GM12878 (cell line): ENCODE measurements around the gene SYT1. TPM values are rescaled to one million over a fixed set of nuclear protein-coding genes. Genes with fewer than 3 reads are reported as not detected.

Source experiments
- ATAC-seq: fragments of 200-7000 bp; cut with Tn5 transposase; 3 replicates; pipeline ENCODE4 v1.9.1; 2020; ENCODE audit warnings: mild to moderate bottlenecking, moderate library complexity
- BruUV-seq: library from RNA; stranded (reverse); fragments of 400-500 nt; replicated peaks from 2 replicates; lab custom pipeline; 2021; lab: Mats Ljungman, UMichigan
- CTCF ChIA-PET: fragments of 300-600 bp; sonication (Branson Sonifier 250); formaldehyde crosslinking; extraction: SDS; loops from one replicate; lab custom pipeline; 2021; ENCODE audit warnings: inconsistent platforms; lab: Yijun Ruan, JAX
- POLR2A ChIA-PET: fragments of 350-600 bp; formaldehyde crosslinking; extraction: SDS; loops from one replicate; lab custom pipeline; 2021; ENCODE audit warnings: inconsistent platforms; lab: Charles Lee
- RAD21 ChIA-PET: fragments of 300-600 bp; sonication (Branson Sonifier 250); formaldehyde crosslinking; loops from one replicate; lab custom pipeline; 2023; ENCODE audit warnings: antibody characterized with exemption; ENCODE audit not compliant: unreplicated experiment; lab: Charles Lee
- SMC1A ChIA-PET: fragments of 300-600 bp; sonication (Branson Sonifier 250); formaldehyde crosslinking; loops from one replicate; lab custom pipeline; 2023; ENCODE audit not compliant: unreplicated experiment, uncharacterized antibody; lab: Charles Lee
- DNase-seq: peaks from one replicate; pipeline ENCODE4 v3.0.0-alpha.2; 2011; ENCODE audit warnings: low read depth, low spot score
- FAIRE-seq: peaks from 3 replicates; lab custom pipeline; 2011; peaks lifted over from hg19 to GRCh38; lab: Jason Lieb, UNC
- H2AFZ ChIP-seq: 2 replicates; pipeline ENCODE4 v1.6.0; 2011; ENCODE audit warnings: low read depth, low read length, control low read depth; ENCODE audit not compliant: control insufficient read depth
- H3K27ac ChIP-seq: 2 replicates; pipeline ENCODE4 v1.5.1; 2011; ENCODE audit warnings: control low read depth; ENCODE audit not compliant: control insufficient read depth, insufficient read depth
- H3K27me3 ChIP-seq, 2 experiments: replicated peaks in 1 of 2; 2 replicates each; pipeline versions ENCODE4 v1.6.0 to v1.6.1; 2011; ENCODE audit warnings: low read length in 1 of 2; ENCODE audit not compliant: control insufficient read depth in 2 of 2, insufficient read depth in 2 of 2
- H3K36me3 ChIP-seq, 2 experiments: 2 replicates each; pipeline ENCODE4 v1.5.1; 2011; ENCODE audit warnings: low read length in 1 of 2; ENCODE audit not compliant: control insufficient read depth in 2 of 2, insufficient read depth in 2 of 2
- H3K4me1 ChIP-seq: 2 replicates; pipeline ENCODE4 v1.6.1; 2011; ENCODE audit warnings: mild to moderate bottlenecking, low read length, moderate library complexity, mixed read lengths; ENCODE audit not compliant: control insufficient read depth, insufficient read depth
- H3K4me2 ChIP-seq: 2 replicates; pipeline ENCODE4 v1.6.0; 2011; ENCODE audit warnings: control low read depth; ENCODE audit not compliant: control insufficient read depth, insufficient read depth
- H3K4me3 ChIP-seq: fragments of 200-600 bp; sonication (generic); 2 replicates; pipeline ENCODE4 v1.5.1; 2016
- H3K79me2 ChIP-seq: 2 replicates; pipeline ENCODE4 v1.6.0; 2011; ENCODE audit warnings: low read length; ENCODE audit not compliant: control insufficient read depth, insufficient read depth
- H3K9ac ChIP-seq: 2 replicates; pipeline ENCODE4 v1.8.0; 2011; ENCODE audit warnings: low read length, control low read depth, mixed read lengths; ENCODE audit not compliant: control insufficient read depth, insufficient read depth
- H3K9me3 ChIP-seq: replicated peaks from 3 replicates; pipeline ENCODE4 v1.5.1; 2011; ENCODE audit warnings: mild to moderate bottlenecking, low read length; ENCODE audit not compliant: control insufficient read depth, insufficient read depth
- H4K20me1 ChIP-seq: 2 replicates; pipeline ENCODE4 v1.6.0; 2011; ENCODE audit not compliant: control insufficient read depth, insufficient read depth
- BMI1 ChIP-seq: fragments of 450-650 bp; IDR thresholded peaks from 2 replicates; pipeline ENCODE4 v1.6.1; 2016; ENCODE audit warnings: mild to moderate bottlenecking, moderate library complexity, borderline replicate concordance
- CREM ChIP-seq: IDR thresholded peaks from 2 replicates; pipeline ENCODE4 v1.6.1; 2014; ENCODE audit warnings: antibody characterized with exemption, low read depth
- EP300 ChIP-seq, 2 experiments: fragments of 150-350 bp in 1 of 2; IDR thresholded peaks; 2 replicates each; pipeline ENCODE4 v1.6.1; 2011 to 2012; ENCODE audit warnings: low read depth in 2 of 2, low read length in 2 of 2, borderline replicate concordance in 1 of 2, improper control_type of control experiment in 1 of 2, inconsistent platforms in 1 of 2; ENCODE audit not compliant: control insufficient read depth in 1 of 2
- HCFC1 ChIP-seq: fragments of 150-350 bp; IDR thresholded peaks from 2 replicates; pipeline ENCODE4 v1.6.1; 2014; ENCODE audit warnings: low read length
- IRF4 ChIP-seq: IDR thresholded peaks from 2 replicates; pipeline ENCODE4 v1.6.1; 2011; ENCODE audit warnings: low read depth, low read length
- KDM1A ChIP-seq: fragments of 200-600 bp; sonication (generic); IDR thresholded peaks from 2 replicates; pipeline ENCODE4 v1.6.1; 2016; ENCODE audit warnings: borderline replicate concordance
- LARP7 ChIP-seq: fragments of 450-650 bp; IDR thresholded peaks from 2 replicates; pipeline ENCODE4 v1.6.1; 2017; ENCODE audit warnings: mild to moderate bottlenecking
- MYC ChIP-seq: IDR thresholded peaks from 2 replicates; pipeline ENCODE4 v1.6.1; 2011; ENCODE audit warnings: mild to moderate bottlenecking, low read length, moderate library complexity, inconsistent platforms; ENCODE audit not compliant: insufficient read depth, insufficient replicate concordance, insufficient read length, severe bottlenecking
- NFXL1 ChIP-seq: fragments of 450-650 bp; IDR thresholded peaks from 2 replicates; pipeline ENCODE4 v1.6.1; 2017; ENCODE audit warnings: antibody characterized with exemption, mild to moderate bottlenecking, borderline replicate concordance
- RFX5 ChIP-seq: IDR thresholded peaks from 2 replicates; pipeline ENCODE4 v1.6.1; 2011; ENCODE audit warnings: low read depth, low read length, improper control_type of control experiment
- SIX5 ChIP-seq: IDR thresholded peaks from 2 replicates; pipeline ENCODE4 v1.6.1; 2011; ENCODE audit warnings: mild to moderate bottlenecking, low read depth, low read length, moderate library complexity; ENCODE audit not compliant: severe bottlenecking
- SUPT20H ChIP-seq: IDR thresholded peaks from 2 replicates; pipeline ENCODE4 v1.6.1; 2011; ENCODE audit warnings: low read depth, mild to moderate bottlenecking, low read length, moderate library complexity, borderline replicate concordance; ENCODE audit not compliant: control insufficient read depth
- TCF12 ChIP-seq: IDR thresholded peaks from 2 replicates; pipeline ENCODE4 v1.6.1; 2011; ENCODE audit warnings: low read depth, mild to moderate bottlenecking, low read length
- ZNF274 ChIP-seq: IDR thresholded peaks from one replicate; pipeline ENCODE4 v1.8.0; 2011; ENCODE audit not compliant: insufficient read length, insufficient read depth
- WGBS: methylation state at CpG from one replicate; pipeline ENCODE4 v1.1.6; 2016; ENCODE audit warnings: low lambda C conversion rate; ENCODE audit not compliant: insufficient replicate concordance, insufficient coverage; ENCODE audit errors: missing lambda C conversion rate; 5-methylcytosine and 5-hydroxymethylcytosine counted together
- in situ Hi-C: fragments of 300-500 bp; cut with MboI; formaldehyde crosslinking; loops from 9 replicates; pipeline ENCODE4 v1.14.3; 2018; ENCODE audit warnings: mixed read lengths
- intact Hi-C: fragments of 100-400 bp; cut with micrococcal nuclease; formaldehyde crosslinking; loops from one replicate; pipeline ENCODE4 v1.14.2; 2022; ENCODE audit not compliant: unreplicated experiment
- polyA plus RNA-seq, 11 experiments: library from polyadenylated mRNA; depleted of rRNA in 4 of 11; unstranded in 6 of 11; stranded (reverse) in 5 of 11; fragments of >200 nt; fragmentation: Nextera tagmentation in 4 of 11; fragmentation: Illumina TruSeq in 1 of 11; extraction: Ambion mirVana in 4 of 11; extraction: Trizol in 1 of 11; gene quantifications; 1 replicate in 1 of 11; 2 replicates in 10 of 11; pipeline versions ENCODE4 v1.2.1 to v1.2.3, GENCODE V29; 2011 to 2016; ENCODE audit warnings: inconsistent platforms in 2 of 11, missing spikeins in 2 of 11, low read depth in 1 of 11
- total RNA-seq, 4 experiments: library from RNA; depleted of rRNA in 3 of 4; stranded (reverse); fragments of >200 nt in 3 of 4; fragmentation: Illumina TruSeq in 1 of 4; extraction: Trizol in 1 of 4; gene quantifications; 2 replicates each; pipeline versions ENCODE4 v1.2.1 to v1.2.3, GENCODE V29; 2013 to 2021
- TF ChIP-seq, protein P1 (sequence below): fragments of 450-650 bp; IDR thresholded peaks from 2 replicates; pipeline ENCODE4 v1.6.1; 2017; ENCODE audit warnings: antibody characterized with exemption, mild to moderate bottlenecking, moderate library complexity
- TF ChIP-seq, protein P2 (sequence below): IDR thresholded peaks from 2 replicates; pipeline ENCODE4 v1.6.1; 2011; ENCODE audit warnings: borderline replicate concordance, low read depth, mild to moderate bottlenecking, moderate library complexity, mixed read lengths, low read length; ENCODE audit not compliant: insufficient read depth; ENCODE audit errors: extremely low read length
- TF ChIP-seq, protein P3 (sequence below): fragments of 150-350 bp; IDR thresholded peaks from 2 replicates; pipeline ENCODE4 v1.6.1; 2014; ENCODE audit warnings: mild to moderate bottlenecking, low read depth, low read length

The SYT1 gene
- total and polyA plus RNA-seq, 10 of the 15 experiments (the other 5 are each of a cell fraction or from before 2014, with no cell fraction given), result 0.10 to 0.28 TPM; not detected in 8

DNA sequence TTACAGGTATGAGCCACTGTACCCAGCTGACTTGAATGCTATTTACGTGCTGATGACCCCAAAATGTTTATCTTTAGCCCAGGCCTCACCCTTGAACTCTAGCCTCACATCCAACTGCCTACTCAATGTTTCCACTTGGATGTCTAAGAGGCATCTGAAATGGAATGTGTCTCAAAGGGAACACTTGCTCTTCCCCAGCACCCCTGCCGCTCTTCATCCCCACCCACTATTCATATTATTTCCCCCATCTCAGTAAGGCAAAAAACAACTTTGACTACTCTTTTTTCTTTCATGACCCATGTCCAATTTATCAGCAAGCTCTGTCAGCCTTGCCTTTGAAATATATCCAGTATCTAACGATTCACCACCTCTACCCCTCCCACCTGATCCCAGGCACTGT lies 621.6 kb downstream of the SYT1 start (continued):
- TF ChIP-seq, protein P1, sequence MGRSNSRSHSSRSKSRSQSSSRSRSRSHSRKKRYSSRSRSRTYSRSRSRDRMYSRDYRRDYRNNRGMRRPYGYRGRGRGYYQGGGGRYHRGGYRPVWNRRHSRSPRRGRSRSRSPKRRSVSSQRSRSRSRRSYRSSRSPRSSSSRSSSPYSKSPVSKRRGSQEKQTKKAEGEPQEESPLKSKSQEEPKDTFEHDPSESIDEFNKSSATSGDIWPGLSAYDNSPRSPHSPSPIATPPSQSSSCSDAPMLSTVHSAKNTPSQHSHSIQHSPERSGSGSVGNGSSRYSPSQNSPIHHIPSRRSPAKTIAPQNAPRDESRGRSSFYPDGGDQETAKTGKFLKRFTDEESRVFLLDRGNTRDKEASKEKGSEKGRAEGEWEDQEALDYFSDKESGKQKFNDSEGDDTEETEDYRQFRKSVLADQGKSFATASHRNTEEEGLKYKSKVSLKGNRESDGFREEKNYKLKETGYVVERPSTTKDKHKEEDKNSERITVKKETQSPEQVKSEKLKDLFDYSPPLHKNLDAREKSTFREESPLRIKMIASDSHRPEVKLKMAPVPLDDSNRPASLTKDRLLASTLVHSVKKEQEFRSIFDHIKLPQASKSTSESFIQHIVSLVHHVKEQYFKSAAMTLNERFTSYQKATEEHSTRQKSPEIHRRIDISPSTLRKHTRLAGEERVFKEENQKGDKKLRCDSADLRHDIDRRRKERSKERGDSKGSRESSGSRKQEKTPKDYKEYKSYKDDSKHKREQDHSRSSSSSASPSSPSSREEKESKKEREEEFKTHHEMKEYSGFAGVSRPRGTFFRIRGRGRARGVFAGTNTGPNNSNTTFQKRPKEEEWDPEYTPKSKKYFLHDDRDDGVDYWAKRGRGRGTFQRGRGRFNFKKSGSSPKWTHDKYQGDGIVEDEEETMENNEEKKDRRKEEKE, result no peak
- TF ChIP-seq TCF12, result no peak

DNA sequence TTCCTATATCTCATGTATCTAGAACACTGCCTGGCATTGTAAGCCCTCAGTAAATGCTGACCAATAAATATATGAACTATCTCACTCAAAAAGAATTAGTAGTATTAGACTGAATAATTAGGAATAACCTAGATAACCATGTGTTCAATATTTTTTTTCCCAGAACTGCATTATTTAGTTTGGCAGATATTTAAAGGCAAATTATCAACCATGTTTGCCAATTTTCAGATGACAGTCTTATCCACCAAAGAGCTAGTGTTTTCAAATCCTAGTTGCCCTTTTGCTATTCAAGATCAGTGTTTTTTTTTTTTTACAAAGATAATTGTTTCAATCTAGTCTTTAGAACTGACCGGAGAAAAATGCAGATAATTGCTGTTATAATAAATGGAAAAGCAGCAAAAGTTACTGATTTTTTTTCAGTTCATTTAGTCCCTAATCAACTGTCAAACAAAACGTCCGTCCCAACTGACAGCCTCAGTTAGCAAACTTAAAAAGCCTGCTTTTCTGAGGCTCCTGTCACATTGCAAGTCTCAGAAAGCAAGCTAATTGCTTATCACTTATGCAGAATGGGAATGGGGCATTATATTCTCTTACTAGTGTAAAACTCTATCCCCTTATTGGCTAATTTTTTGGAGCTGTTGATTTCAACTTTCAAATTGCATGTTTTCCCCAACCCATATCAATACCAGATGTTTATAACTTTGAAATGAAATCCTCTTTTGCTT lies 623.0 kb downstream of the SYT1 start:
- ChIA-PET CTCF (no interaction called here), POLR2A (no interaction called here), RAD21 (no interaction called here), SMC1A (interaction anchor here (0.6 to 0.7 kb wide), 3 partner anchors 270 to 1578 kb away, joined by 3 read pairs; no protein-coding TSS in a partner anchor)
- Histone ChIP-seq H3K4me1 (no peaks in the 10 kb centered on the region), H3K79me2 (no peaks in the 10 kb centered on the region), H4K20me1 (no peaks in the 10 kb centered on the region), H3K27ac (no peak overlapping the region), H3K9me3 (no peaks in the 10 kb centered on the region), H3K27me3 (no peaks in the 10 kb centered on the region), H3K4me2 (no peak overlapping the region), H3K36me3 (no peaks in the 10 kb centered on the region), H3K9ac (no peak overlapping the region), H3K4me3 (no peak overlapping the region), H2AFZ (no peak overlapping the region)
- FAIRE-seq (no peak), ATAC-seq (no peak), DNase-seq (no peak)
- BruUV-seq, result no TSS peak
- 27% methylated on average over 3 of the region's 3 CpGs for WGBS
- intact Hi-C loops (no loop called here), in situ Hi-C loops (no loop called here)
- TF ChIP-seq, protein P2, sequence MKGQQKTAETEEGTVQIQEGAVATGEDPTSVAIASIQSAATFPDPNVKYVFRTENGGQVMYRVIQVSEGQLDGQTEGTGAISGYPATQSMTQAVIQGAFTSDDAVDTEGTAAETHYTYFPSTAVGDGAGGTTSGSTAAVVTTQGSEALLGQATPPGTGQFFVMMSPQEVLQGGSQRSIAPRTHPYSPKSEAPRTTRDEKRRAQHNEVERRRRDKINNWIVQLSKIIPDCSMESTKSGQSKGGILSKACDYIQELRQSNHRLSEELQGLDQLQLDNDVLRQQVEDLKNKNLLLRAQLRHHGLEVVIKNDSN, result no peak
- TF ChIP-seq RFX5, result no peak
- no peak for TF ChIP-seq KDM1A
- no peak for TF ChIP-seq HCFC1
- no peak for TF ChIP-seq BMI1
- TF ChIP-seq SIX5, result no peak
- TF ChIP-seq NFXL1, result no peak
- TF ChIP-seq ZNF274, result no peak
- TF ChIP-seq IRF4, result no peak
- TF ChIP-seq MYC, result no peak
- no peak for TF ChIP-seq EP300 (IDR thresholded peaks at IDR 0.05; ENCODE audit: borderline replicate concordance in 1 of 2, control insufficient read depth in 1 of 2, low read depth in 2 of 2, low read length in 2 of 2)
- TF ChIP-seq LARP7, result no peak
- TF ChIP-seq SUPT20H, result no peak
- TF ChIP-seq CREM, result no peak
- TF ChIP-seq, protein P3, sequence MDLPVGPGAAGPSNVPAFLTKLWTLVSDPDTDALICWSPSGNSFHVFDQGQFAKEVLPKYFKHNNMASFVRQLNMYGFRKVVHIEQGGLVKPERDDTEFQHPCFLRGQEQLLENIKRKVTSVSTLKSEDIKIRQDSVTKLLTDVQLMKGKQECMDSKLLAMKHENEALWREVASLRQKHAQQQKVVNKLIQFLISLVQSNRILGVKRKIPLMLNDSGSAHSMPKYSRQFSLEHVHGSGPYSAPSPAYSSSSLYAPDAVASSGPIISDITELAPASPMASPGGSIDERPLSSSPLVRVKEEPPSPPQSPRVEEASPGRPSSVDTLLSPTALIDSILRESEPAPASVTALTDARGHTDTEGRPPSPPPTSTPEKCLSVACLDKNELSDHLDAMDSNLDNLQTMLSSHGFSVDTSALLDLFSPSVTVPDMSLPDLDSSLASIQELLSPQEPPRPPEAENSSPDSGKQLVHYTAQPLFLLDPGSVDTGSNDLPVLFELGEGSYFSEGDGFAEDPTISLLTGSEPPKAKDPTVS, result no peak
